Non-pigmented ciliary epithelial cell (primary cell): Measurements from ENCODE around the gene MMP11.
"Not testable (repeated sequence)": the region's sequence is repeated elsewhere in the genome, so short reads cannot be mapped to it uniquely, and the experiment has no call there.

Source experiments
- DNase-seq: peaks from one replicate; pipeline ENCODE4 v3.0.0-alpha.2; 2010; ENCODE audit warnings: low read depth

MMP11 gene

GRCh38 chr22:23772649-23773473, at the start of gene MMP11:
TSS of gene MMP11 (plus strand) at chr22:23772849. CDS start at chr22:23772871, 22 bp downstream.
- no peak for DNase-seq

- not testable (repeated sequence) for DNase-seq
These were observed 44.5 kb upstream of the MMP11 start for GRCh38 chr22:23728108-23728507.

- no peak for DNase-seq
These were observed 35.0 kb upstream of the MMP11 start for GRCh38 chr22:23737696-23738095.

GRCh38 chr22:23742505-23743264, 30.0 kb upstream of the MMP11 start:
- DNase-seq, result no peak

GRCh38 chr22:23743303-23743705, 29.3 kb upstream of the MMP11 start:
- DNase-seq, result no peak

GRCh38 chr22:23744001-23744400, 28.6 kb upstream of the MMP11 start:
- no peak for DNase-seq

GRCh38 chr22:23744485-23744884, 28.2 kb upstream of the MMP11 start:
- DNase-seq, result no peak

- no peak for DNase-seq
These were observed 26.9 kb upstream of the MMP11 start for GRCh38 chr22:23745791-23746190.

GRCh38 chr22:23749841-23750301, 22.8 kb upstream of the MMP11 start:
- DNase-seq, result no peak

GRCh38 chr22:23750367-23750713, 22.3 kb upstream of the MMP11 start:
- no peak for DNase-seq

GRCh38 chr22:23750714-23751440, 21.8 kb upstream of the MMP11 start, which contains the start of gene ZNF70:
TSS of gene ZNF70 (minus strand) at chr22:23751112. CDS start at chr22:23745140, 5,972 bp downstream.
- no peak for DNase-seq

GRCh38 chr22:23751441-23751996, 21.1 kb upstream of the MMP11 start:
- DNase-seq, result no peak

- DNase-seq, result no peak
These were observed 20.5 kb upstream of the MMP11 start for GRCh38 chr22:23752090-23752691.

GRCh38 chr22:23752750-23753149, 19.9 kb upstream of the MMP11 start:
- DNase-seq, result no peak

GRCh38 chr22:23753385-23753784, 19.3 kb upstream of the MMP11 start:
- no peak for DNase-seq

GRCh38 chr22:23754220-23754919, 18.3 kb upstream of the MMP11 start, which contains the start of gene VPREB3:
TSS of gene VPREB3 (minus strand) at chr22:23754425. CDS start at chr22:23754363, 62 bp downstream.
- DNase-seq, result no peak

GRCh38 chr22:23754980-23755636, 17.5 kb upstream of the MMP11 start:
- no peak for DNase-seq

- DNase-seq, result no peak
These were observed 16.9 kb upstream of the MMP11 start for GRCh38 chr22:23755711-23756110.

GRCh38 chr22:23756891-23757290, 15.8 kb upstream of the MMP11 start:
- DNase-seq, result no peak

GRCh38 chr22:23759566-23759965, 13.1 kb upstream of the MMP11 start:
- DNase-seq, result no peak
